Trophoblast cell (in vitro differentiated cells and primary cell): ENCODE measurements around the gene NUDT8.
A peak's percentile ranks its signal among the peaks of the same experiment; 100 is the strongest.
"Not testable (repeated sequence)": the region's sequence is repeated elsewhere in the genome, so short reads cannot be mapped to it uniquely, and the experiment has no call there.

Source experiments
- DNase-seq, 2 donors: peaks; one replicate each; pipeline ENCODE4 v3.0.0-alpha.2; 2016
- H2AFZ ChIP-seq: 2 replicates; pipeline ENCODE4 v1.6.1; 2013; ENCODE audit warnings: low read length, moderate library complexity, mild to moderate bottlenecking; ENCODE audit not compliant: insufficient read depth, poor library complexity
- H2AK5ac ChIP-seq: 2 replicates; pipeline ENCODE4 v1.6.1; 2013; ENCODE audit warnings: mild to moderate bottlenecking, low read length
- H2BK120ac ChIP-seq: 2 replicates; pipeline ENCODE4 v1.6.1; 2013; ENCODE audit warnings: low read length, mild to moderate bottlenecking, moderate library complexity; ENCODE audit not compliant: insufficient read depth, poor library complexity
- H2BK12ac ChIP-seq: 2 replicates; pipeline ENCODE4 v1.6.1; 2013; ENCODE audit warnings: mild to moderate bottlenecking, low read length, moderate library complexity
- H2BK5ac ChIP-seq: 2 replicates; pipeline ENCODE4 v1.6.1; 2013; ENCODE audit warnings: low read length, low read depth, moderate library complexity, mild to moderate bottlenecking; ENCODE audit not compliant: poor library complexity
- H3K14ac ChIP-seq: 2 replicates; pipeline ENCODE4 v1.6.1; 2013; ENCODE audit warnings: mild to moderate bottlenecking, low read length
- H3K18ac ChIP-seq: 2 replicates; pipeline ENCODE4 v1.6.1; 2013; ENCODE audit warnings: mild to moderate bottlenecking, low read length
- H3K23ac ChIP-seq: 2 replicates; pipeline ENCODE4 v1.6.1; 2013; ENCODE audit warnings: low read length
- H3K27ac ChIP-seq: 2 replicates; pipeline ENCODE4 v1.5.1; 2013; ENCODE audit warnings: low read depth, mild to moderate bottlenecking, inconsistent platforms, low read length, moderate library complexity
- H3K27me3 ChIP-seq: 2 replicates; pipeline ENCODE4 v1.6.1; 2013; ENCODE audit warnings: inconsistent platforms, mild to moderate bottlenecking, low read length, moderate library complexity; ENCODE audit not compliant: insufficient read depth
- H3K36me3 ChIP-seq, 2 experiments: 1 replicate in 1 of 2; 2 replicates in 1 of 2; pipeline ENCODE4 v1.6.1; 2013; ENCODE audit warnings: low read length in 2 of 2, mild to moderate bottlenecking in 2 of 2, moderate library complexity in 1 of 2; ENCODE audit not compliant: insufficient read depth in 2 of 2, control insufficient read depth in 1 of 2
- H3K4ac ChIP-seq: 2 replicates; pipeline ENCODE4 v1.6.1; 2013; ENCODE audit warnings: low read depth, mild to moderate bottlenecking, low read length, moderate library complexity
- H3K4me1 ChIP-seq, 2 experiments: 1 replicate in 1 of 2; 2 replicates in 1 of 2; pipeline ENCODE4 v1.6.1; 2013; ENCODE audit warnings: low read length in 2 of 2, mild to moderate bottlenecking in 2 of 2, moderate library complexity in 1 of 2; ENCODE audit not compliant: insufficient read depth in 2 of 2, control insufficient read depth in 1 of 2
- H3K4me2 ChIP-seq: 2 replicates; pipeline ENCODE4 v1.6.1; 2013; ENCODE audit warnings: inconsistent platforms, mild to moderate bottlenecking, low read length, moderate library complexity
- H3K4me3 ChIP-seq: 2 replicates; pipeline ENCODE4 v1.5.1; 2013; ENCODE audit warnings: mild to moderate bottlenecking, low read depth, low read length, inconsistent platforms
- H3K79me1 ChIP-seq: one replicate; pipeline ENCODE4 v1.6.1; 2013; ENCODE audit warnings: low read length
- H3K79me2 ChIP-seq: 2 replicates; pipeline ENCODE4 v1.6.1; 2013; ENCODE audit warnings: low read length, mild to moderate bottlenecking; ENCODE audit not compliant: control insufficient read depth, insufficient read depth, poor library complexity
- H3K9ac ChIP-seq: 2 replicates; pipeline ENCODE4 v1.6.1; 2013; ENCODE audit warnings: mild to moderate bottlenecking, low read length
- H3K9me3 ChIP-seq: 2 replicates; pipeline ENCODE4 v1.6.1; 2013; ENCODE audit warnings: low read depth, mild to moderate bottlenecking, control low read depth, inconsistent platforms, low read length; ENCODE audit not compliant: insufficient read depth
- H4K12ac ChIP-seq: 2 replicates; pipeline ENCODE4 v1.6.1; 2013; ENCODE audit warnings: low read depth, mild to moderate bottlenecking, low read length, moderate library complexity
- H4K8ac ChIP-seq: 2 replicates; pipeline ENCODE4 v1.6.1; 2013; ENCODE audit warnings: low read depth, mild to moderate bottlenecking, low read length, moderate library complexity
- H4K91ac ChIP-seq: one replicate; pipeline ENCODE4 v1.6.1; 2013; ENCODE audit warnings: low read depth, mild to moderate bottlenecking, low read length, moderate library complexity
- WGBS: extraction: QIAGEN DNeasy Blood & Tissue Kit; methylation state at CpG from one replicate; pipeline ENCODE4 v1.1.7; 2013; ENCODE audit warnings: missing lambda C conversion rate; ENCODE audit not compliant: insufficient read length, insufficient coverage; ENCODE audit errors: extremely low coverage; 5-methylcytosine and 5-hydroxymethylcytosine counted together

NUDT8 gene

GRCh38 chr11:67588899-67589415 lies 40.8 kb downstream of the NUDT8 start:
- not testable (repeated sequence) for H3K9me3 ChIP-seq, H4K12ac ChIP-seq, H4K8ac ChIP-seq, H3K4me2 ChIP-seq, H2BK5ac ChIP-seq, H3K4ac ChIP-seq, H3K27me3 ChIP-seq, H3K14ac ChIP-seq, H2BK120ac ChIP-seq, DNase-seq, H2AFZ ChIP-seq, H2AK5ac ChIP-seq, H3K79me1 ChIP-seq, H3K4me3 ChIP-seq, H3K9ac ChIP-seq, H4K91ac ChIP-seq, H2BK12ac ChIP-seq, H3K27ac ChIP-seq, H3K23ac ChIP-seq, H3K18ac ChIP-seq
- Histone ChIP-seq H3K79me2 (peaks cover 16% of the 10 kb centered on the region), H3K4me1 (peaks cover 14 to 18% of the 10 kb centered on the region in 2 experiments), H3K36me3 (peaks cover 28 to 32% of the 10 kb centered on the region in 2 experiments)
- WGBS, result no CpG with 5 or more reads among the region's 11 CpGs

DNA sequence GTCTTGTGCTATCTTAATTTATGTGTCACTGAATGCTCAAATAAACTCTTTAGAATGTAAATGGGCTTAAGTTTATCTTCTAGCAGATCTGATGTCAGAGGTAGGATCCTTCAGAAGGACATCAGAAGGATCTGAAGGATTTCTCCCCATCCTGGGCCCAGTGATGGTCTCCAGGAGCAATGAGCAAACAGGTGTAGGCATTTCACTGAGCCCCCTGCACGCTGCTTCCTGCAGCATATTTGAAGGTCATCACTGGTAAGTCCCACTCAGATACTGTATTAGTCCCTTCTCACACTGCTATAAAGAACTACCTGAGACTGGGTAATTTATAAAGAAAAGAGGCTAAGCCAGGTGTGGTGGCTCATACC lies 41.6 kb downstream of the NUDT8 start:
- H3K27me3 ChIP-seq, result no peaks in the 10 kb centered on the region
- H4K12ac ChIP-seq, result no peak overlapping the region
- H2AK5ac ChIP-seq, result no peak overlapping the region
- no peak overlapping the region for H2BK5ac ChIP-seq
- H4K91ac ChIP-seq, result no peak overlapping the region
- H3K4me3 ChIP-seq, result no peak overlapping the region
- H3K9ac ChIP-seq, result no peak overlapping the region
- no peak overlapping the region for H3K23ac ChIP-seq
- no peak overlapping the region for H3K18ac ChIP-seq
- no peak overlapping the region for H3K4me2 ChIP-seq
- no peak overlapping the region for H3K27ac ChIP-seq
- H2BK120ac ChIP-seq, result no peak overlapping the region
- H4K8ac ChIP-seq, result no peak overlapping the region
- H2AFZ ChIP-seq, result no peak overlapping the region
- peaks cover 14 to 18% of the 10 kb centered on the region in 2 experiments for H3K4me1 ChIP-seq
- peaks cover 10% of the 10 kb centered on the region for H3K79me1 ChIP-seq
- H3K9me3 ChIP-seq, result peaks cover 4% of the 10 kb centered on the region
- DNase-seq, result no peak
- H3K79me2 ChIP-seq, result peaks cover 19% of the 10 kb centered on the region
- H2BK12ac ChIP-seq, result no peak overlapping the region
- H3K36me3 ChIP-seq, result peaks cover 28 to 32% of the 10 kb centered on the region in 2 experiments
- no CpG with 5 or more reads among the region's 1 CpG for WGBS
- no peak overlapping the region for H3K4ac ChIP-seq
- H3K14ac ChIP-seq, result no peak overlapping the region

DNA sequence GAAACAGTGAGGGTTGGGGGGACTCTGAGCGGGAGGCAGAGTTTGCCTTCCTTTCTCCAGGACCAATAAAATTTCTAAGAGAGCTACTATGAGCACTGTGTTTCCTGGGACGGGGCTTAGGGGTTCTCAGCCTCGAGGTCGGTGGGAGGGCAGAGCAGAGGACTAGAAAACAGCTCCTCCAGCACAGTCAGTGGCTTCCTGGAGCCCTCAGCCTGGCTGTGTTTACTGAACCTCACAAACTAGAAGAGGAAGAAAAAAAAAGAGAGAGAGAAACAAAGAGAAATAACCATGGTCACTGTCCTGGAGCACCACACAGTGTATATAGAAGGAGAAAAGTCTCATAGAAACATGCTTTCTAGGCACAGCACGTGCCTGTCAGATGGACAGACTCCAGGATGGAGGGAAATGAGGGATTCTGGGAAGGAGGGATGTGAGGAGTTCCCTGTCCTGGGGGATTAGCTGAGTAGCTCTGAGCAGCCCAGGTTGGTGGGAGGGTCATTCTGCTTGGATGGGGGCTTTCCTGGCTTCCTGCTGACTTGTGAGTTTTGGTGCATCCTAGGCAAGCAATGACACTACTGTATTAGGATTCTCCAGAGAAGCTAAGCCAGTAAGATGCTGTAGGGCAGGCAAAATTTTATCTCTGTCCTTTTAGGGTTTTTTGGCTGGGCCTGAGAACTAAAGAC lies 43.0 kb downstream of the NUDT8 start:
- no peak overlapping the region for H2BK5ac ChIP-seq

DNA sequence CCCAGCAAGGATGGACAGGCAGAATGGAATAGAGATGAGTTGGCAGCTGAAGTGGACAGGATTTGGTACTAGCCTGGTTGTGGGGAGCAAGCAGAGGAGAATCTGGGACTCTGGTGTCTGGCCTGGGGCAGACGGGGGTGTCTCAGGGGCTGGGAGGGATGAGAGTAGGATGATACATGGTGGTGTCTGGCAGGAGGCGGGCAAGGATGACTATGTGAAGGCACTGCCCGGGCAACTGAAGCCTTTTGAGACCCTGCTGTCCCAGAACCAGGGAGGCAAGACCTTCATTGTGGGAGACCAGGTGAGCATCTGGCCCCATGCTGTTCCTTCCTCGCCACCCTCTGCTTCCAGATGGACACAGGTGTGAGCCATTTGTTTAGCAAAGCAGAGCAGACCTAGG lies 43.8 kb downstream of the NUDT8 start:
- Histone ChIP-seq H3K79me2 (peaks cover 19% of the 10 kb centered on the region), H3K18ac (no peak overlapping the region), H2BK120ac (no peak overlapping the region), H2AK5ac (no peak overlapping the region), H4K8ac (no peak overlapping the region), H4K12ac (no peak overlapping the region), H3K23ac (no peak overlapping the region), H3K14ac (no peak overlapping the region), H2BK5ac (no peak overlapping the region), H3K27me3 (no peaks in the 10 kb centered on the region), H3K4me3 (no peak overlapping the region), H3K36me3 (peaks cover 28 to 32% of the 10 kb centered on the region in 2 experiments), H4K91ac (no peak overlapping the region), H3K27ac (no peak overlapping the region), H2AFZ (no peak overlapping the region), H3K9me3 (peaks cover 4% of the 10 kb centered on the region), H3K4ac (no peak overlapping the region), H2BK12ac (no peak overlapping the region), H3K4me2 (peak overlapping the region; percentile 63), H3K79me1 (peaks cover 10% of the 10 kb centered on the region), H3K4me1 (peaks cover 23 to 27% of the 10 kb centered on the region in 2 experiments), H3K9ac (no peak overlapping the region)
- no peak for DNase-seq
- WGBS, result no CpG with 5 or more reads among the region's 4 CpGs

More for the DNA sequence above, 43.0 kb downstream of the NUDT8 start:
- H3K36me3 ChIP-seq, result peaks cover 28 to 32% of the 10 kb centered on the region in 2 experiments
- peaks cover 19% of the 10 kb centered on the region for H3K79me2 ChIP-seq
- H3K23ac ChIP-seq, result no peak overlapping the region
- no peak overlapping the region for H3K9ac ChIP-seq
- no peak overlapping the region for H4K8ac ChIP-seq
- no peak overlapping the region for H3K4ac ChIP-seq
- no CpG with 5 or more reads among the region's 5 CpGs for WGBS
- H2AFZ ChIP-seq, result no peak overlapping the region
- H2AK5ac ChIP-seq, result no peak overlapping the region
- no peak overlapping the region for H3K14ac ChIP-seq
- H4K91ac ChIP-seq, result no peak overlapping the region
- H3K27me3 ChIP-seq, result no peaks in the 10 kb centered on the region
- no peak for DNase-seq
- H2BK12ac ChIP-seq, result no peak overlapping the region
- H2BK120ac ChIP-seq, result no peak overlapping the region
- no peak overlapping the region for H3K4me2 ChIP-seq
- peaks cover 4% of the 10 kb centered on the region for H3K9me3 ChIP-seq
- H3K4me1 ChIP-seq, result peaks cover 20 to 25% of the 10 kb centered on the region in 2 experiments
- H3K27ac ChIP-seq, result no peak overlapping the region
- H3K79me1 ChIP-seq, result peaks cover 10% of the 10 kb centered on the region
- H4K12ac ChIP-seq, result no peak overlapping the region
- no peak overlapping the region for H3K4me3 ChIP-seq
- no peak overlapping the region for H3K18ac ChIP-seq
